ENCODE data around the gene TCF4.
A peak's percentile ranks its signal among the peaks of the same experiment; 100 is the strongest.

TCF4 gene

DNA sequence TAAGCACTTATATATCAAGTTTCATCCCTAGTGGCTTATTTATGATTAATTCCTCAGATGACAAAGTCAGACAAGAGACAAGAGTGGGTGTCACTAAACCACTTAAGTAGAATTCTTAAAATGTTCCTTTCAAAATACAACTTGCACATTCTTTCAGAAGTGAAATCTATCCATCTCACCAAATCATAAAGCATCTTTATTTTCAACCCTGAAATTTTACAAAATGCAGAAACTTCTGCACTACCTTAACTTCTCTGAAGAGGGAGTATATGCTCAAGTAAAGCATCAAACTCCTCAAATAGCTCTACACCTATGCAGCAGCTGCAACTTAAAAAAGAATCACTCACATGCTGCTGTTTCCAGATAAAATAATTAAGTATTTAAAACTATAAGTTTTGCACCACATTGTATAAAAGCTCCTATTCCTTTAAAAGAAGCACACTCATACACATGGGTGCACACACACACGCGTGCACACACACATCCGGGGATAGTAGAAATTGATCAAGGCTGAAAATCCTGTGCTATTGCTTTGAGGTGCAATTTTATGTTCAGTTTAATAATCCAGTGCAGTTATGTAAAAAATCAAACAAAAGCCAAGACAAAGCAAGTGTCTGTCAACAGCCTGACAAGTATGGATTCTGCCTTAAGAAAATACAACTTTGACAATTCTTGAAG lies 244.5 kb downstream of the TCF4 start:
- no peak for DNase-seq

DNA sequence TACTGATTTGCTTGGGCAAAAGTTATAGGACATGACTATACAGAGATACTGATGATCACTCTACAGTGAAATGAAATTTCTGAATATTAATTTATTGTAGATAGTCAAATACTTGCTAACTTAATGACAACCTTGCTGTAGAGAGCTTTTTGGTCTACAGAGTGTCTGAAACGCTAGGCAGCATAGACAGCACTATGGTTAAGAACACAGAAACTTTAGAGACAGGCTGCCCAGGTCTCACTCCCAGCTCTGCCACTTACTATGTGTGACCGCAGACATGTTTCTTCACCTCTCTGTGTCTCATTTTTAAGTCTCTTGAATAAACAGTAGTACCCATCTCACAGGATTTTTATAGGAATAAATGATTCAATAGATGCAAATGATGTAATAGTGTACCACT lies 247.0 kb downstream of the TCF4 start:
- DNase-seq = no peak

DNA sequence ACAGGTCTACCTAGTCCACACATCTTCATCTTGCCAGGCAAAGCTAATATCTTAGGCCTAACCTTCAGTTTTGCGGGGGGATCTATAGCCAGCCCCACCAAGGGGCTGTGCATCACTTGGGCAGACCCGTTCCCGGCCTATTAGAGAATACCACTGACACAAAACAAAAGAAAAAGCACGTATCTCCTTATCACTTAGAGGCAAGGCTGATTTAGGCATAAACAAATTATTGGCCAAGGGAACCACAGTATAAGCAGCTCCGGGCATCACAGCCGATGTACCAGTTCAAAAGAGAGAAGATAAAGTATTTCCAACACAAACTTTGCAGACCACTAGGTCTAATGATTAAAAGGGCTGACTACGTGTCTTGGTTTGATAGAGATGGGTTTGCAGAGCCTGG lies 248.0 kb downstream of the TCF4 start:
- no peak for DNase-seq

DNA sequence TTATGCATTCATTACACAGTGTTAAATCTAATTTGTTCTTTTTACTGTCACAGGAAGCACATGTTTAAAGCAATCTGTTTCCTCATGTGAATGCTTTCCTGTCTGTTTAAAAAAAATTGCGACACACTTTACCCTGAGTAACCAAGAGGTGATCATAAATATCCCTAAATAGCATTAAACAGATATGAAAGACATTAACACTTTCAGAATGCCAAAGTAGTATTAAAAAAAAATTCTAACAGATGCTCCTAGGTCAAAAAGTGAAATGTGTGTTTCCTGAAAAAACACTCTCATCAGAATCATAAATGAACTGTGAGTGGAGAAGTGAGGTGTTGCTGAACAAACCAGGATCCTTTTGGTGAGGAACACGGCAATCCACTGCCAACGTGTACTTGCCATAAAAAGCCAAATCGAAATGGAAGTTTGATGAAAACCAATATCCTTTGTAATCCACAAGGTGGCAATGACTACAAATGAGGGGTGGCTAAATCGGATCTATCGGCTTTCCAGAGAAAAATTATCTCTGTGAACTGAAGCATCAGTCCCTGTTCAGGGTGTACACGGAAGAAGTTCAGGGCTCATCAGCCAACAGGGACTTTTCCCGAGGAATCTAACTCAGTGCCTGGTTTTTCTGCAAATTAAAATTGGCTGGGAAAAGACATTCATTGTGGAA lies 248.9 kb downstream of the TCF4 start:
- no peak for DNase-seq

DNA sequence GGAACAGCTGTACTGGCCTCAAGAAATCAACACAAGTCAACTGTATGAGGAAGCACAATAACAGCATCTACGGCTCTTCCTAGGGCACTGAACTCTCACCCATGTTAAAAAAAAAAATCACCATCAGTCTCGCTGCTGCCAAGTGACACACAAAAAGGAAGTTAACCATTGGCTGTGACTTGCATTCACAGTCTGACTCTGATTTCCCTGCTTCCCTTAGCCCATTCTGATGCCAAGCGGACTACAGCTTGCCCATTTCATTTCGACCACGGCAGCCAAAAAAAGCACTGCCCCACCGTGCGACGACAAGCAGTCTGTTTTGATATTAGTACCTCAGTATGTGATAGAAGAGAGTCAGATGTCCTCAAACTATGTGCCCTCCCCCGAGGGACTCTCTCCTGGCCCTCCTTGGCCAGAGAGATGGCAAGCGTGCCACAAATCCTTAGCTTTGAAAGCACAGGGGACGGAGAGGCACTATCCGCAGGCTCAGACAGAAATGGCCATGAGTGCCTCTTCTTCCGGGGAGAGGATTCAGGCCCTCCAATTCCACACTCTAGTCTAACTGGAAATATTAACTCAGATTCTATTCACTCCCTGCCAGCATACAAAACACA lies 250.0 kb downstream of the TCF4 start:
- no peak for DNase-seq

DNA sequence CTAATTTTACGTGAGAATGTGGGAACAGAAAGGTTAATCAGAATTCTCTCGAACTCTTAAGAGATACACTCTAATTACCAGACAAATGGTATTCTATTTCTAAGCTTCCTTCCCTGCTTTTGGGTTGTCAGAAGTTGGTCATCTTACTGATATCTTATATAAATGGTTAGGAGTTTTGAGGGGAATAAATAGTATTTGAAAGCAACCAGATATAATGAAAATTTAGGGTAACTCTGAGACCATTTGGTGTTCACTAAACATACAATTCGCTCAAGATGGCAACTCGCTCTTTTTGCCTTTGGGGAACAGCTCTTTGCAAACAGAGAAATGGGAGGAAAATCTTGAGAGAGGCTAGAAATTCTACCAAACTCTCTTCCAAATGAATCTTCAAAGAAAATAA lies 250.9 kb downstream of the TCF4 start:
- DNase-seq = no peak

DNA sequence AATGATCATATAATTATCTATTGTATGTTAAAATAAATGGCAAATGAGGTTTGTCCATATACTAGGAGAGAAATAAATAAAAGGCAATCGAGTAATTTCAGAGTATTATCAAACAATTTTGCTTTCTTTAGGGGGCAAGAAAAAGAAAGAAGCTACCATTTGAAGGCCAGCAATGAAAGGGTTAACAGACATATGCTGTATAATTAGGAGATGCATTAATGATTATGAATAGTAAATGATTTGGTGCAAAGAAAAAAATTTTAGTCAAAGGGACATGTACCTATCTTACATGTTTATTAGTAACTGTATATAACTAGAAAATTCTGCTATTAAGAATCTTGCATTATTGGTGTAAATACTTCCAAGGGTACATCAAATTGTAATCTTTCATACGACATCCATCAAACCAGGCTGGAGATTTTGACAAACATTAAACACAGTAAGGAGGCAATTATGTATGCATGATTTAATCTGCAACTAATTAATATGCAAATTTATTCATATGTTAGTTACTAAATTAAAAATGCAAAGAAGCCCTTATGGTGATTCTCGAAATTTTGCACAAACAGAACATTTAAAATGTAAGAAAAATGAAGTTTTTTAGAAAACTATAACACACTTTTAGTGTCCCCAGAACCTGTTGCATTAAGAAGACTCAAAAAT lies 251.4 kb downstream of the TCF4 start:
- DNase-seq = no peak

DNA sequence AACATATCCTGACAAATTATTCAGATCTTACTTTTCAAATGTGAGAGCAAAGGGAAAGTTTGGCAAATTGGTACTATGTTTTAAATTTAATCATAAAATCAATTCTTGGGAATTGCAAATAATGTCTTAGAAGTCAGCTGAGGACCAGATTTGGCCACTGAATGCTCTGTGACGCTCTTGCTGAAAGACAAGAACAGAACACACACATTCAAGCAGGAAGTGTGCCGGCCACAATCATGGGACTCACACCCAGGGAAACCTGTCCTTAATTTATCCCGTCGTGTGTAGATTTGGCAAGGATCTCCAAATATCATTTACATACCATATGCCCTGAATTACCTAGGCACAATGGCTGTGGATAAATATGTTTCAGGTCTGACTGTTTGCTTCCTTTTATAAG lies 253.1 kb downstream of the TCF4 start:
- no peak for DNase-seq

DNA sequence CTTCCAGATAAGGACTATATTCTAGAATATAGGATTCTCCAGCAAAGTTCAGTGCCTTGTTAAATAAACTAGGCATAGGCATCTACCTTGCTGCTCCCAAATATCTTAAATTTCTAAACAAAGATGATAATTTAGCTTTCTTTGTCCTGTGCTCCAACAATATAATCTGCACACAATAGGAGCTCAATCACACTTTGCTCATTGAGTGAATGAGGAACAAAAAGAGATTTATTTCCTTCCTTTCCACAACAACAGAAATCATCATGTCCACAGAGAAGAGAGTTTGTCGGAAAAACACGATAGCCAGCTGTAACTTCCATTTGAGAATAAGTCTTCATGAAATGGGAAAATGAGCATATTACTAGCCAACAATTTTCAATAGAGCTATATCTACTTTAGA lies 256.7 kb downstream of the TCF4 start:
- no peak for DNase-seq

DNA sequence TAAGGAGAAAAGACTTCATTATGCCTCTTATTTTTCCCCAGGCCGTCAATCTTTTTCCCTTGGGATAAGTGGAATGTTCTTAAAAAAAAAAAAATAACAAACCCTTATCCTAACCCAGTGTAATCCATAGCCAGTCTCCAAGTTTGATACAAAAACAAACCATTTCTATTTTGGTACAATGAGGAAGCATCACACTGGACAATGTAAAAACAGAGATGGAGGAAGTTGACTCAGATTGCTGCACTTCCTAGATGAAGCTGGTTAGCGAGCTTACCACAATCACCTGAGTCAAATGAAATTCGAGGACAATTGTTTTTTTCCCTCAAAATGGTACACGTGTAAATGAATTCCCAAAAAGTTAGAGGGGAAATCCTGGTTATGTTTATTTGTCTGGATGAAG lies 259.7 kb downstream of the TCF4 start:
- no peak for DNase-seq

DNA sequence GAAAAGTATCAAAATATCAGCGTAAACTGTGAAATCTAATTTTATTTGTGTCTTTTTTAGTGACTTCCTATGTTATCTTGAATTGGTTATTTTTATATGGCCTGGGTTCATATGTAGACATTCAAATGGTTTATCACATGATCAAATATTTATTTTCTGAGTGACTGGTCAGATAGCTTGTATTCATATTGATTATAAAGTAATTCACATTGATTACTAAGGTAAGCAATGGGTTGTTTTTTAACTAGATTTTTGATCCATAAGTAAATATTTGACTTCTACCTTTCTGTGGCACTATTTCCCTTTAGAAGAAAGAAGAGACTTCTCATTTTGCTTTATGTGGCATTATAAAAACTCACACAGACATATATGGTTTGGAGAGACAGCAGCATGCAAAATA lies 260.5 kb downstream of the TCF4 start:
- no peak for DNase-seq

DNA sequence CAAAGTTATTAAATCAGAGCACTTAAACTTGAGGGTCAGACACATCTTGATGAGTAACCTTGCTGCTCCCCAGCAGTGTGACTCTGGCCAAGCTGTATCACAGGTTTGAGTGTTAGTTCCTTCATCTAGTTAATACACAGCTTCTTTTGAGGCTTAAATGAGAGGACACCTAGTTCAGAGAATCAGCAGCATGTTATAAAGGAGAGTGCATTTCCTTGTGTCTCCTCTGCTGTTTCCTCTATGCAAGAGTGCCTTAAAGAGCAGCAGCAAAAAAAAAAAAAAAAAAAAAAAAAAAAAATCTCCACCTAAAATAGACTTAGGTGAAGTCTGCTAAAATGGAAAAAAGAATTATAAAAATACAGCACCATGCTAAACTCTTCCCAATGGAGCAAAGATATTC lies 261.9 kb downstream of the TCF4 start:
- no peak for DNase-seq

DNA sequence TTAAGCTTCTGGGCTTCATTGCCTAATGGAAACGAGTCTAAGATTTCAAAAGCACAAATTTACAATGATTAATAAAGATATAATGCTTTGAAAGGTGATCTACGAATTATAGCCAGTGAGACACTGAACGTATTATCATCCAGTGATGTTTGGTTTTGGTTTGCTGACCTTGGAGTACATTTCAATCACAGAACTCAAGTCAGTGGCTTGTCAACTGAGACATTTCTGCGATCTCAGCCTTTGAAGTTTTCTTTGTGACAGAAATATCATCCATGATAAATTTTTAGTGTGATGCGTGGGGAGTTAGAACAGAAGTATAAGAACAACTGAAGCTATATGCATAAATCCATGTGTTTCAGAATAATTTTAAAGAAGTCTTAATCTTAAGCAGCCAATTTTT lies 263.8 kb downstream of the TCF4 start:
- no peak for DNase-seq

DNA sequence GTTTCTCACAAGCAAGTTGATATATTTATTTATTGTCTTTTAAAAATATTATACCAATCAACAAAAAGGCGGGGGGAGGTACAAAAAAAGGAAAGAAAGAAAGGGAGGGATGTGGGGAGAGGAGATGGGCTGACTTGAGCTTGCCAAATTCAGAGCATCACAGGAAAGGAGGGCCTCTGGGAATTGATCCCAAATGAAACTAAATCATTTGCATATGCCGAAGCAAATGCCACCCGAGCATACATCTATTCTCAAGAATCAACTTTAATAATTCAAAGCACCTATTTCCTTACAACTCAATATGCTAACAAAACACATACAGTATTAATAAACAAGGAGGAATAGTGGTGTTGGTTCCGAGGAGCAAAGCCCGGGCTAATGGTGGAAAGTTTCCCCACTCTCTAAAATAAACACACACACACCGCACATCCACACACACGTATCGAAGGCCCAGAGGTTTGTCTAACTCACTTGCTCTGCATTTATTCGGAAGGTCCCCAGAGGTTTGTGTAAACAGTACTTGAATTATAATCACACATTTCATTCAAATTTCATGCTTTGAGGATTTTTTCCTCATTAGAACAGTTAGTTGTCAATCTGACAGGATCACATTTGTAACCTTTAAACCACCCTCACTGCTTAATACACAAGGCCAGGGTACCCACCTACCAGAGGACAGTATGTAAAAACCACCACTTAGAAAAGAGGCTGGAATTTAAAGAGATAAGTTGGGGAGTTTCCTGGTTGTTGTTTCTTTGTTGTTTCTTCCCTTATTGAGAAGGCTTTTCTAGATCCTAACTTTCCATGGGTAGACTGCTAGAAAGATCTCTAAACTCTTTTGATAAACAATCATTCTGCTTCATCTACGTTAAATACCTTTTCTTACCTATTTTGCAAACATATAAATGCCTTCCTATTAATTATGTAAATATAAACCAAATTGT lies 264.7 kb downstream of the TCF4 start:
- DNase-seq = no peak

DNA sequence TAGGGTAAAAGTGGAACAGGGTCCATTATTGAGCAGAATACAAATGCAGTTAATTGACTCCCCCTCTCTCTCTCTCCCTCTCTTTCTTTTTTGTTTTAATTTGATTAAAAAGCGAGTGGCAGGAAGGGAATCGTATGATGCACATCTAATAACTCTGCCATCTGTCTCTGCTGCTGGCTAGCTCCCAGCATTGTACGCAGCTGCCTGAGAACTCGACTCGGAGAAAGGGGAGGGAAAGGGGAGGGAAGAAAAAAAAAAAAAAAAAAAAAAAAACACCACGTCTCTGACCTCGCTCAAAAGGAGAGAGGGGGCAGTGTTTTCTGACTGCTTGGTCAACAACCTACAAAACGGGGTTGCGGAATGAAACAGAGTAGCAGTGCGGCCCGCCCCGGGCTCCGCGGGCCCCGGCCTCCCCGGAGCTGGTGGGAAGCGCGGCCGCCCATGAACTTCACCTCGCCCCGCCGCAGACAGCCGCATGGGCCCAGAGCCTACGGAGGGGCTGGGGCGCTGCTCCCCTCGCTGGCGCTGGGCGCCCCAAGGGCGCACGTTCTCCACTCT lies 265.7 kb downstream of the TCF4 start:
- peak; percentile 89 to 90 for DNase-seq

DNA sequence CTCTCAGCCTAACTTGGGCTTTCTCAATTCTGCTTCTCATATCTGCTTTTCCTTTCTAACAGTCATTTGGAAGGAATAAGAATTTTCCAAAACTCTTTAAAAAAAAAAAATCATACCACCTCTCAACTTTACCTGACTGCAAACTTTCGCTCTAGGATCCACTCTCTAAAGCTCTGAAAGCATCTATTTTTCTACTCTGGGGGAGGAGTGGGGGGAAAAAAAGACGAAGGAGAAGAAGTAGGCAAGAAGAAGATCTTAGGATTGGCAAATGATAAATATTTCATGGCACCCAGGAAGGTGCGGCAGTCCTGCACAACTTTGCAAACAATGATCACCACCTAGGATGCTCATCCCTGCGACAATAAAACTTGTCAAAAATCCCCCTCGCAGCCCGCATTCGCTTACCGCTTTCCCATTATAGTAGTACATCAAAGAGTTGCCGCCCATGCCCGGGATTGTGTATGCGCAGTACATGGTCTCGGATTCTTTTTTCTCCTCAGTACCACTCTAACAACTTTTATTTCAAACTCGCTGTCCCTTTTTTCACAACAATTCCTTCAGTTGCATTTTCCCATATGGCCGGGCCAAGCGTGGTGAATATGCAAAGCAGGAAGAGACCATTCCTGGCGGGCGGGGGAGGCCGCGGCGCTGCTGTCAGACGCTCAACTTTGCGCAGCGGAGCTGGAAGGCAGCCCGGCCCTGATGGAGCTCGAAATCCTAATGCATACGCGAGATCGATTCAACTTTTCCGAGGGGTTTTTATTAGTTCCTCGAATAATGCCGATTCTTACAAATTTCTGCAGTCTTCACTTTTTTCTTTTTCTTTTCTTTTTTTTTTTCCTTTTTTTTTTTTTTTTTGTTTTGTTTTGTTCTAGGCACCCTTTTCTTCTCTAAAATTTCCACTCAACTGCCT lies 266.5 kb downstream of the TCF4 start:
- DNase-seq = peak; percentile 76 to 90

DNA sequence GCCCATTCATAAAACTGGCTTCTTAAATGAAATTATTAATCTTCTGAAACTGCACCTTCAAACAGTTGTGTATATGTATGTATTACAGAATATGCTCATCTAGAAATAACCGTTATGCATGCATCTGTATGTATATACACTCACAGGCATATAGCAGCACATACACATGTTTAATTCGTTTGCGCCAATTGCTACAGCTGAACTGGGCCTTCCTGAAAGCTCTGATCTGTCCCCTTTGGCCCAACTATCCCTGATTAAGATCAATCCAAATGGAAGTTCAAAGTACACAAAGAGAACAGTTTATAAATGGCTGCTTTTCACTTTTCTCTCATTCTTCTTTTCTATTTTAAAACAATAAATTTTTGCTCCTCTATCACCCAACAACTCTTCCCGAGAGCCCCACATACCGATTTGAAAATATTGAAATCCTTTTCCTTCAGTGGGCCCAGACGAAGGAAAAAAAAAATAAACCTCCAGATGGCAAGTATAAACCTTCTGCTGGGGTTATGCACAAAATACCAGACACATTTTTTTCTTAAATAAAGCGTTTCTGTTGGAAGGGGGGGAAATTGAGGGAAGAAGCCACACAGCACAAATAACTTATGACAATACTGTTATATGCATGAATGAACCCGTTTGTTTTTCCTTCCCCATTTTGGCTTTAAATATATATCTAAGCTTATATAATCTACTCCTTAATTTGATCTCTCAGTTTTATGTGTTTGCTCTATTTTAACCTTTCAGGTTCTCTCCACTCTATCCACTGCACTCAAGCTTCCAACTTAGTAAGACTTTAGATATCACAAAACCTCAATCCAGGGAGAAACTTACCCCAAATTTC lies 267.3 kb downstream of the TCF4 start:
- DNase-seq = no peak

DNA sequence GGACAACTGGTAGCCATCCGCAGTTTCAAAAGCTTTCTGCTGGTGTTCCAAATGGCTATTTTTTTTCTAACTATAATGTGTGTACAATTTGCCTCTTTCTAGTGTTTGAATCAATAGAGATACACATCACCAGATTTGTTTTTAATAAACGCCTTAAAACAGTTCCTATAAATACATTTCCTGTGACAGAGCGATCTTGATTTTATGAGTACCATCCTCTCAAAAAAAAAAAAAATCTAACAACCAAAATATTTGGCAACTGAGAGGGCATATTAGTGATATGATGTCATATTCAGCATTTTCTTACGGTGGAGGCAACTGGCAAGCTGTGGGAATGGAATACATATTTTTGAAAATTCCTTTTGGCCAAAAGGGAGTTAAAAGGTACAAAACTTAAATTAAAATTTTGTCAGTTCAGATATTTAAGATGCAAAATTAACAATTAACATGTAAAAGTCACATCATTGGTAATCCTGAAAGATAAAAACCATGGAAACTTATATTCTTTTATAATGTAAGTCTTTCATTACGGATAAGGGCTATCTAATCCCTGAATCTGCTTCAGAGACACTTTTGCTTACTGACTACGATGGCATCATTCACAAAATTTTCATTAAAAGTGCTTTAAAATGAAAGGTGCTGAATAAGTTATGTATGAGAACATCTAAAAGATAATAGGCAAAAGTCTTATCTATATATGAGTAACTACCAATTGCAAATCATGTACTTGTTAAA lies 268.4 kb downstream of the TCF4 start:
- DNase-seq = no peak

DNA sequence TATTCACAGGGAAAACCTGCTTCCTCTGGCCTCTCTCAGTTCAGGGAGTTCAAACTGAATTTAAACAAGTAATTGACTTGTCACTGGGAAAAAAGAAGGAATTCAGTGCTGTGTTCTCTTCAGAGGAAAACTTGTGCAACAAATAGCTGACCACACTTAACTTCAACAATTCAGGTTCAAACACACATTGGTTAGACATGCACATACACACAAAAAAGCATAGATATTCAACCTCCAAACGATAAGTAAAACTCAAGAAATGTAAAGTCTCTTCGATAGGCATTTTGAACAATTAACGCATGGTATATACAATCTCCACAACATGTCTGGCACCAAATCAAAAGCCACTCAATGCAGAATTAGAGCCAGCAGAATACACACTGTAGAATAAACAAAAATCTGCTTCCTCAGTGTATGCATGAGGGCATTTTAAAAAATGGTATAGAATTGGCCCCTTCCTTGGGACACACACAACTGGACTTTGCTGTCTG lies 269.0 kb downstream of the TCF4 start:
- DNase-seq = no peak

DNA sequence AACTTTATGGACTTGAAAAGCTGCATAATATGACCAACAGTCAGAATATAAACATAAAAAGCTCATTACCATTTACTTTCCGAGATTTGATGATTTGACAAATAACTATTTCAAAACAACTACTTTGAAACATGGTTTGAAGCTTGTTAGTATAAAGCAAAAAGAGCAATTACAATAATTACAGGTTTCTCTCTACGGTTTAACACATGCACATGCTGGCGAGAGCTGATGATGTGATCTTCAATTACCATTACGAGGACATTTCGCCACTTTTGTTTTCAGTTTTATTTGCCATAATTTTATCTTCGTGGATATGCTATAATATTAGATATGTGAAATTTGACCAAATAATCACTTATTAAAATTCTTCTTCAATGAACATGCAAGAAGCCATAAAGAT lies 270.1 kb downstream of the TCF4 start:
- DNase-seq = no peak
